Stimulated activated naive CD8-positive, alpha-beta T cell treated with anti-CD3 and anti-CD28 coated beads, Interleukin-15, Interleukin-2, amounts not matched to agents 100 U/mL and 50 U/mL, for 24 hours (primary cell): Measurements from ENCODE around the gene FOXL3.

Experiments used
- ATAC-seq: fragments of 150-1000 bp; cut with Tn5 transposase; one replicate; pipeline ENCODE4 v1.10.0; 2021
- DNase-seq: peaks from one replicate; pipeline ENCODE4 v3.0.0; 2021

The FOXL3 gene

GRCh38 chr7:338295-339061 is 48.5 kb downstream of the FOXL3 start:
- ATAC-seq (peak; percentile 8), DNase-seq (no peak)

- ATAC-seq (no peak), DNase-seq (no peak)
Measured at GRCh38 chr7:339062-339342, 49.0 kb downstream of the FOXL3 start.

GRCh38 chr7:339696-340095 is 49.7 kb downstream of the FOXL3 start:
- ATAC-seq: no peak
- DNase-seq: no peak

GRCh38 chr7:340200-340937 is 50.4 kb downstream of the FOXL3 start:
- DNase-seq (no peak), ATAC-seq (no peak)
